HUES64 (cell line): ENCODE data around the gene TBC1D5.
"Not testable (repeated sequence)": the region's sequence is repeated elsewhere in the genome, so short reads cannot be mapped to it uniquely, and the experiment has no call there.

Experiments used
- H3K27ac ChIP-seq: 2 replicates; pipeline ENCODE4 v1.7.0; 2013; ENCODE audit warnings: low read depth, low read length, inconsistent platforms
- H3K27me3 ChIP-seq: 2 replicates; pipeline ENCODE4 v1.6.1; 2013; ENCODE audit warnings: mild to moderate bottlenecking, low read length; ENCODE audit not compliant: insufficient read depth
- H3K36me3 ChIP-seq: 2 replicates; pipeline ENCODE4 v1.6.1; 2013; ENCODE audit warnings: mild to moderate bottlenecking, low read length; ENCODE audit not compliant: insufficient read depth
- H3K4me1 ChIP-seq: 2 replicates; pipeline ENCODE4 v1.6.1; 2013; ENCODE audit warnings: mild to moderate bottlenecking, low read length, moderate library complexity; ENCODE audit not compliant: insufficient read depth
- H3K4me3 ChIP-seq: 2 replicates; pipeline ENCODE4 v1.5.1; 2013; ENCODE audit warnings: mild to moderate bottlenecking, low read length, moderate library complexity
- H3K9ac ChIP-seq: 2 replicates; pipeline ENCODE4 v1.6.1; 2013; ENCODE audit warnings: mild to moderate bottlenecking, low read depth, low read length
- H3K9me3 ChIP-seq: 2 replicates; pipeline ENCODE4 v1.6.1; 2013; ENCODE audit warnings: low read depth, low read length; ENCODE audit not compliant: insufficient read depth
- WGBS: fragments of 150-250, 120-280 bp; methylation state at CpG from one replicate; pipeline ENCODE4 v1.1.7; 2013; ENCODE audit warnings: missing lambda C conversion rate; 5-methylcytosine and 5-hydroxymethylcytosine counted together

TBC1D5 gene

GRCh38 chr3:17140670-17141505 is 601.5 kb downstream of the TBC1D5 start:
- Histone ChIP-seq H3K36me3 (no peaks in the 10 kb centered on the region), H3K4me1 (peaks cover 7% of the 10 kb centered on the region; the same call in 1 of the 2 replicates), H3K27ac (no peak overlapping the region), H3K9ac (no peak overlapping the region), H3K27me3 (no peaks in the 10 kb centered on the region), H3K4me3 (no peak overlapping the region), H3K9me3 (no peaks in the 10 kb centered on the region)
- 91% methylated on average over 13 of the region's 13 CpGs for WGBS

GRCh38 chr3:17138246-17139039 is 604.0 kb downstream of the TBC1D5 start:
- H3K27ac ChIP-seq: no peak overlapping the region
- no peaks in the 10 kb centered on the region for H3K27me3 ChIP-seq
- no peak overlapping the region for H3K4me3 ChIP-seq
- WGBS: 87% methylated on average over 7 of the region's 7 CpGs
- no peaks in the 10 kb centered on the region for H3K36me3 ChIP-seq
- no peak overlapping the region for H3K9ac ChIP-seq
- H3K9me3 ChIP-seq: no peaks in the 10 kb centered on the region
- no peaks in the 10 kb centered on the region for H3K4me1 ChIP-seq

GRCh38 chr3:17137321-17137826 is 605.1 kb downstream of the TBC1D5 start:
- Histone ChIP-seq H3K27me3 (no peaks in the 10 kb centered on the region), H3K9me3 (no peaks in the 10 kb centered on the region)
- WGBS: 94% methylated on average over 5 of the region's 5 CpGs

GRCh38 chr3:17136136-17136721 is 606.2 kb downstream of the TBC1D5 start:
- WGBS: 91% methylated on average over 11 of the region's 11 CpGs
- H3K36me3 ChIP-seq: no peaks in the 10 kb centered on the region
- H3K9ac ChIP-seq: no peak overlapping the region

More at GRCh38 chr3:17137321-17137826, 605.1 kb downstream of the TBC1D5 start:
- H3K4me3 ChIP-seq: no peak overlapping the region
- H3K4me1 ChIP-seq: no peaks in the 10 kb centered on the region
- H3K36me3 ChIP-seq: no peaks in the 10 kb centered on the region
- no peak overlapping the region for H3K27ac ChIP-seq
- no peak overlapping the region for H3K9ac ChIP-seq

GRCh38 chr3:17135696-17136095 is 606.7 kb downstream of the TBC1D5 start:
- no peaks in the 10 kb centered on the region for H3K9me3 ChIP-seq
- no peak overlapping the region for H3K9ac ChIP-seq
- H3K4me3 ChIP-seq: no peak overlapping the region
- no peak overlapping the region for H3K27ac ChIP-seq
- no peaks in the 10 kb centered on the region for H3K36me3 ChIP-seq
- H3K4me1 ChIP-seq: no peaks in the 10 kb centered on the region
- H3K27me3 ChIP-seq: no peaks in the 10 kb centered on the region

More at GRCh38 chr3:17136136-17136721, 606.2 kb downstream of the TBC1D5 start:
- Histone ChIP-seq H3K4me3 (no peak overlapping the region), H3K27me3 (no peaks in the 10 kb centered on the region), H3K27ac (no peak overlapping the region), H3K9me3 (no peaks in the 10 kb centered on the region), H3K4me1 (no peaks in the 10 kb centered on the region)

- WGBS: 93% methylated on average over 19 of the region's 19 CpGs
- no peaks in the 10 kb centered on the region for H3K27me3 ChIP-seq
- no peak overlapping the region for H3K27ac ChIP-seq
- no peak overlapping the region for H3K9ac ChIP-seq
- H3K36me3 ChIP-seq: no peaks in the 10 kb centered on the region
- H3K9me3 ChIP-seq: no peaks in the 10 kb centered on the region
- no peaks in the 10 kb centered on the region for H3K4me1 ChIP-seq
- no peak overlapping the region for H3K4me3 ChIP-seq
Observed at GRCh38 chr3:17133632-17134545, 608.5 kb downstream of the TBC1D5 start.

- H3K27me3 ChIP-seq: no peaks in the 10 kb centered on the region
- 91% methylated on average over 10 of the region's 10 CpGs for WGBS
- H3K9me3 ChIP-seq: no peaks in the 10 kb centered on the region
- H3K27ac ChIP-seq: no peak overlapping the region
- no peak overlapping the region for H3K9ac ChIP-seq
- no peak overlapping the region for H3K4me3 ChIP-seq
- no peaks in the 10 kb centered on the region for H3K4me1 ChIP-seq
- H3K36me3 ChIP-seq: no peaks in the 10 kb centered on the region
Observed at GRCh38 chr3:17132286-17133115, 609.9 kb downstream of the TBC1D5 start.

- Histone ChIP-seq H3K27me3 (no peaks in the 10 kb centered on the region), H3K27ac (no peak overlapping the region), H3K36me3 (no peaks in the 10 kb centered on the region), H3K9ac (no peak overlapping the region), H3K4me3 (no peak overlapping the region), H3K9me3 (no peaks in the 10 kb centered on the region), H3K4me1 (no peaks in the 10 kb centered on the region)
- WGBS: 95% methylated on average over 3 of the region's 3 CpGs
Observed at GRCh38 chr3:17130956-17131355, 611.5 kb downstream of the TBC1D5 start.

GRCh38 chr3:17129556-17129955 is 612.9 kb downstream of the TBC1D5 start:
- Histone ChIP-seq H3K36me3 (no peaks in the 10 kb centered on the region), H3K4me1 (no peaks in the 10 kb centered on the region), H3K27ac (no peak overlapping the region), H3K9me3 (no peaks in the 10 kb centered on the region), H3K9ac (no peak overlapping the region), H3K27me3 (no peaks in the 10 kb centered on the region), H3K4me3 (no peak overlapping the region)
- WGBS: 90% methylated on average over 3 of the region's 3 CpGs

GRCh38 chr3:17128671-17129070 is 613.8 kb downstream of the TBC1D5 start:
- not testable (repeated sequence) for H3K4me3 ChIP-seq, H3K9ac ChIP-seq, H3K36me3 ChIP-seq, H3K4me1 ChIP-seq, H3K9me3 ChIP-seq, H3K27me3 ChIP-seq, H3K27ac ChIP-seq
- 93% methylated on average over 3 of the region's 3 CpGs for WGBS
